ENCODE data around the gene LHFPL6.

LHFPL6 gene

DNA sequence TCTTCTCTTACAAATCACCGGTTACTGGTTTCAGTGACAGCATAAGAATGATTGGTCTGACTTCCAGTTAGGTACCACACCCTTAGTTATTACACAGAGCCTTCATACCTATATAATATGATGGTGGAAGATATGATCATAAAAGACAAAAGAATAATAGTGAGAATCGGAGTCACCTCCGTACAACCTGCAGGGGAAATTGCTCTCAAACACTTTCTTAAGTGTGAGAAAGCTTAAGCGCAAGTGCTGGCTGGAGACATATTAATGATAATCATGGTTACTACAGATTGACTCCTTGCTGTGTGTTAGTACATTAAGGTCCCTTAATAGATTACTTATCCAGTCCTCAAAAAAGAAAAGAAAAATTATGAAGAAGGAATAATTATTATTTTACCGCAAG lies 1.8 kb upstream of the LHFPL6 start:
- H3K9me3 ChIP-seq = no peaks in the 10 kb centered on the region
- no peaks in the 10 kb centered on the region for H3K27me3 ChIP-seq (ENCODE audit: low read depth)
- H3K36me3 ChIP-seq (replicated peaks) = no peaks in the 10 kb centered on the region
- H3K4me1 ChIP-seq = peaks cover 28% of the 10 kb centered on the region
- no peak overlapping the region for H3K4me3 ChIP-seq
- in situ Hi-C loops (cut with MboI; ENCODE audit: low sequenced_read_pairs) = loop anchor here (10.0 kb wide), 2 partner anchors 200 to 340 kb away; no protein-coding TSS in a partner anchor
- no peak for DNase-seq (ENCODE audit: low spot score in 2 of 2)

DNA sequence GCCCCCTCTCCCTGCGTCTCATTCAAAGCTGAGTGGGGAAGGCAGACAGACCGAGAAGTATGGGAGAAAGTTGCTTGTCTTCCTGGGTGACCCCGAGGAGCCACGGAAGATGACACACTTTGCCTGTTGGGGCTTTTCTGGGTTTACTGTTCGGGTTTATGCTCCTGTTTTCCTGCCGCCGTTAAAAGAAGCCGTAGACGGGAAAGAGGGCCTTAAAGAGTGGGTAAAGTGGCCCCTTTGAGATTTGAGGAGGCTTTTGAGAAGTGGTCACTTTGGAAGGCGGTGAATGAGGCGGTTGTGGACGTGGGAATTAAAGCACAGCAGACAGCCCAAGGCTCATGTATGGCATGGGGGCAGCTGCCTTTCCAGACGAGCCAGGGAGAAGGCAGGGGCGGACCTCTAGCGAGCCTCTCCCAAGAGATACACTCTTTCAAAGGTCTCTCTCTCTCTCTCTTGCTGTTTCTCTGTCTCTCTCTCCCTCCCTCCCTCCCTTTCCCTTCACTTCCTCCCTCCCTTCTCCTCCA lies 493 bp upstream of the LHFPL6 start:
- no peaks in the 10 kb centered on the region for H3K27me3 ChIP-seq (ENCODE audit: low read depth)
- H3K9me3 ChIP-seq = no peaks in the 10 kb centered on the region
- in situ Hi-C loops (cut with MboI; ENCODE audit: low sequenced_read_pairs) = loop anchor here (10.0 kb wide), 2 partner anchors 199 to 339 kb away; no protein-coding TSS in a partner anchor
- H3K4me1 ChIP-seq = peaks cover 35% of the 10 kb centered on the region
- peak; percentile 22 to 49 for DNase-seq (ENCODE audit: low spot score in 2 of 2)
- H3K4me3 ChIP-seq = peak overlapping the region; percentile 87
- no peaks in the 10 kb centered on the region for H3K36me3 ChIP-seq (replicated peaks)

DNA sequence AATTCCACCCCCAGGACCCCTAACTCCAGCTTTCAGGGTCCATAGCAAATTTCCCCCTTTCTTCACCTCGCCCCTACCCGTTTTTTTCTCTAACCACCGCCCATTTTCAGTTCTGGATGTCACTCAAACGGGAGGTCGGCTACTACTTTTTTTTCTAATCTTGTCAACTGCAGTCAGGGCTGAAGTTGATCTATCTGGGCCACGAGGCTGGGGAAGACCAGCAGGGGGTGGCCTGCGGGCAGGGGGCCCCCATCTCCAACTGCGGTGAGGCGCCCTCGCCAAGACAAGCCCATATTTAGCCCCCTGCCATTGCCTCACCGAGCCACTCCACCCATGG lies 748 bp downstream of the LHFPL6 start:
- no peaks in the 10 kb centered on the region for H3K36me3 ChIP-seq (replicated peaks)
- no peaks in the 10 kb centered on the region for H3K27me3 ChIP-seq (ENCODE audit: low read depth)

DNA sequence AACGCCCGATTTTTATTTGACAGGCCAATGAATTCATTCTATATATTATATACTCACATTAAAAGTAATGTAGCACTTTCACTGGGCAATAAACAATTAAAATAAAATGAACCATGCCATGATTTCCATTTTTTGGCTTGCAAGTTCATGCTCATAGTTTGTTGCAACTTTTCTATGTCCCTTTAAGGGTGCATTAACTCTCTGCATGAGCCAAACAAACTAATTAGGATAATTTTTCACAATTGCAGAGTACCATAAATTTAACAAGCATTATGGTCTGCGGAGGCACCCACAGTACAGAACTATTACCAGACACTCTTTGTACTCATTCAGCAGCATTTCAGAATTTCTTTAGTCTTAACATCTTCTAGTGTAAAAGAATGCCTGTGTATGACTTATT lies 1.4 kb downstream of the LHFPL6 start:
- Histone ChIP-seq H3K4me1 (peaks cover 42% of the 10 kb centered on the region), H3K4me3 (peak overlapping the region; percentile 87), H3K36me3 (replicated peaks) (no peaks in the 10 kb centered on the region), H3K9me3 (no peaks in the 10 kb centered on the region), H3K27me3 (ENCODE audit: low read depth) (no peaks in the 10 kb centered on the region)
- no peak for DNase-seq (ENCODE audit: low spot score in 2 of 2)
- in situ Hi-C loops (cut with MboI; ENCODE audit: low sequenced_read_pairs) = loop anchor here (10.0 kb wide), 2 partner anchors 197 to 337 kb away; no protein-coding TSS in a partner anchor

More for the DNA sequence above, 748 bp downstream of the LHFPL6 start:
- peak overlapping the region; percentile 87 for H3K4me3 ChIP-seq
- H3K9me3 ChIP-seq = no peaks in the 10 kb centered on the region
- in situ Hi-C loops (cut with MboI; ENCODE audit: low sequenced_read_pairs) = loop anchor here (10.0 kb wide), 2 partner anchors 197 to 337 kb away; no protein-coding TSS in a partner anchor
- peaks cover 39% of the 10 kb centered on the region for H3K4me1 ChIP-seq
- DNase-seq (ENCODE audit: low spot score in 2 of 2) = peak in 1 of 2 experiments; percentile 52

DNA sequence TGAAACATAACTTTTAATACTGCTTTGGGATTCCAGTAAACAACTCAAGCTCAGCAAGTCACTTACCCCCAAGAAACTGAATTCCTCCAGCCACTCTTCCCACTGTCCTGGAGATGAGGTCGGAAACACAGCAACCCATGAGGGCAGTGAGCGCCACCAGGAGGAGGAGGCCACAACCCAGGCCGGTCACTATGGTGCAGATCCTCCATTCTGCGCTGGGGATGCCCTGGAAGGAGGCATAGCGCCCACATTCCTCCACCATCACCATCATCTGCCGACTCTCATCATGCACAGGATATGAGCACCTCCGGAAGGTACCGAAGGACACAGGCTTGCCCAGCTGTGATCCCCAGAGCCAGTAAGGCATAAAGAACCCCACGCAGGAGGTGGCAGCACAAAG lies 2.2 kb downstream of the LHFPL6 start:
- peak in 1 of 2 experiments; percentile 59 for DNase-seq (ENCODE audit: low spot score in 2 of 2)
- no peak overlapping the region; the same call in 1 of the 2 replicates for H3K4me3 ChIP-seq
- in situ Hi-C loops (cut with MboI; ENCODE audit: low sequenced_read_pairs) = loop anchor here (10.0 kb wide), 2 partner anchors 196 to 336 kb away; no protein-coding TSS in a partner anchor
- no peaks in the 10 kb centered on the region for H3K36me3 ChIP-seq (replicated peaks)
- H3K27me3 ChIP-seq (ENCODE audit: low read depth) = no peaks in the 10 kb centered on the region
- H3K9me3 ChIP-seq = no peaks in the 10 kb centered on the region
- peaks cover 42% of the 10 kb centered on the region for H3K4me1 ChIP-seq

DNA sequence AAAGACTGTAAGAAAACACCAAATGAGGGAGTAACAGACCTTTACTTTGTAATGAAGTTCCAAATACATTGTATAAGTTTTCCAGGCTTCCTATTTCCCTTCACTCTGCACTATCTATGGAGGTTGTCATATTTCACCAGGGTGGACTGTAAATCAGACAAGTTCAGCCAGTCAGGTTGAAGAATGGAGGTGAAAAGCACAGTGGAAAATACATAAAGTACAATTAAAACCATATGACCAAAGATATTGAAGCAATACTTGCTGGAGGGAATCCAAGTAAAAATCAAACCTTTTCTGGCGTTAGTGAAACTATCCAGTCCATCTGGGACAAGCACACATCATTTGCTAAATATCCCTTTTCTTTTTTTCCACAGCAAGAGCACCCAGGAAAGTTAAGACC lies 3.2 kb downstream of the LHFPL6 start:
- in situ Hi-C loops (cut with MboI; ENCODE audit: low sequenced_read_pairs) = loop anchor here (10.0 kb wide), 2 partner anchors 195 to 335 kb away; no protein-coding TSS in a partner anchor
- H3K4me3 ChIP-seq = no peak overlapping the region
- no peaks in the 10 kb centered on the region for H3K9me3 ChIP-seq
- peaks cover 42% of the 10 kb centered on the region for H3K4me1 ChIP-seq
- H3K36me3 ChIP-seq (replicated peaks) = no peaks in the 10 kb centered on the region
- DNase-seq (ENCODE audit: low spot score in 2 of 2) = no peak
- H3K27me3 ChIP-seq (ENCODE audit: low read depth) = no peaks in the 10 kb centered on the region

DNA sequence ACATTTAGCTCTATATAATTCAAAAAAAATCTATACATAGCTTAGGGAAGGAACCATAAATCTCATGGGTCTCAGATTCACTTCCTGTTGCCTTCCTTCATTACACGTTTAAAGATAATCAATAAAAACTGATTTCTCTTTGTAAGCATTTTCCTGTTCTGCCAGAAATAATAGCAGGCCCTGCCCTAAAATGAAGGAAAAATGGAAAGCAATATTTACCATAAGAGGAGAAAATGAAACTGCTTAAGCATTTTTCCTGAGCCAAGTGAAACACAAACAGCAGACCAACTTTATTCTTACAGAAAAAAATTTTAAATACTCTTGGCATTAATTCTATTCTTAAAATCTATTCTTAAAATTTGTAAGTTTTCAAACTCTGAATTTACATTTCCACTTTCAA lies 4.0 kb downstream of the LHFPL6 start:
- H3K4me1 ChIP-seq = peaks cover 40% of the 10 kb centered on the region
- H3K36me3 ChIP-seq (replicated peaks) = no peaks in the 10 kb centered on the region
- no peak overlapping the region; the same call in 1 of the 2 replicates for H3K4me3 ChIP-seq
- no peaks in the 10 kb centered on the region for H3K27me3 ChIP-seq (ENCODE audit: low read depth)
- no peaks in the 10 kb centered on the region for H3K9me3 ChIP-seq
- in situ Hi-C loops (cut with MboI; ENCODE audit: low sequenced_read_pairs) = no loop called here
- no peak for DNase-seq (ENCODE audit: low spot score in 2 of 2)

DNA sequence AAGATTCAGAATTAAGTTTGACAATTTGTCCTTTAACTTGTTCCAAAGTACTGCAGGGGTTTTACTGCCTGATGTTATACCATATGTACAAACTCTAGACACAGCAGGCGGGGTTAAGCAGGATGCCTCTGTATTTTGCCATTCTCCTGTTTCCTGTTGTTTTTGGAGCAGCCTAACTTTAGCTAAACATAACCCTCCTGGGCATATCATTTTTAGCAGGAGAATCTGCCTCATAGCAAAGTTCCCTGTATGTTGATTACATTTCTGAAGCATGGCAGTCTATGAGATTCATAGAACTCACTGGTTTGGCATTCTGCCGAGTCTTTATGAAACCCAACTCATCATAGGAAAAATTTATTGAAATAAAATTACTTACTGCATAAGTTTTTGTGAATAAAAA lies 5.2 kb downstream of the LHFPL6 start:
- DNase-seq (ENCODE audit: low spot score in 2 of 2) = no peak

DNA sequence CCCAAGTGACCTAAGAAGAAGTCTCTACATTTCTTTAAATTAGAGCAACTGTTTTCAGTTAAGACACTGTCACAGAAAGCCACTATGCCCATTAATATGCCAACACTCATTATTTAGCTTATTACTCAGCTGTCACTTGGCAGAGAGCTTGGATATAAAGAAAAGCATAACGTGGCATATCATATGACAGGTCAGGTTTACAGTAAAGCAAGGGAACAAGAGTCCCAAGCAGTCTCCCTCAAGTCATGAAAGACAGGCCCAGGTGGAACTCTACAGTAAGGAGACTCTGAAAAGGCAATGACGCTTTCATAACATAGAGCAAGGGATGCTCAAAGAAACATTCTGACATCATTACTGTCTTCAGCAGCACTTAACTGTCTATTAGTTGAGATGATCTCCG lies 6.3 kb downstream of the LHFPL6 start:
- no peaks in the 10 kb centered on the region for H3K36me3 ChIP-seq (replicated peaks)
- no peak overlapping the region for H3K4me3 ChIP-seq
- in situ Hi-C loops (cut with MboI; ENCODE audit: low sequenced_read_pairs) = no loop called here
- peaks cover 34% of the 10 kb centered on the region for H3K4me1 ChIP-seq
- H3K9me3 ChIP-seq = no peaks in the 10 kb centered on the region
- no peak for DNase-seq (ENCODE audit: low spot score in 2 of 2)
- no peaks in the 10 kb centered on the region for H3K27me3 ChIP-seq (ENCODE audit: low read depth)

More for the DNA sequence above, 5.2 kb downstream of the LHFPL6 start:
- H3K9me3 ChIP-seq = no peaks in the 10 kb centered on the region
- H3K27me3 ChIP-seq (ENCODE audit: low read depth) = no peaks in the 10 kb centered on the region
- in situ Hi-C loops (cut with MboI; ENCODE audit: low sequenced_read_pairs) = no loop called here
- peaks cover 35% of the 10 kb centered on the region for H3K4me1 ChIP-seq
- H3K36me3 ChIP-seq (replicated peaks) = no peaks in the 10 kb centered on the region
- H3K4me3 ChIP-seq = no peak overlapping the region

DNA sequence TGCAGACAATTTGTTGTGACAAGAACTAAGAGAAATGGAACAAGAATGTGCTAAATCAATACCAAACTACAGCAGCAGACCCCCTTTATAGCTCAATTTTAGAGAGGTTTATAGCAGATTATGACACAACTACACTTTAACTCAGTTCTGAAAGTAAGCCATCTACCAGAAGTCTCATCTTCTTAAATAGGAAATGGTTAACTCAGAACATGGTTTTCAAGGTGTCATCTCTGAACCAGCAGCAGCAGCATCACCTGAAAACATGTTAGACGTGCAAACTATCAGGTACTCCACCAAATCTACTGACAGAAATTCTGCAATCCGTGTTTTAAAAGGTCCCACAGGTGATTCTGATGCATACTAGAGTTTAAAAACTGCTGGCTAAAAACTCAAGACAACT lies 6.8 kb downstream of the LHFPL6 start:
- DNase-seq (ENCODE audit: low spot score in 2 of 2) = no peak
- Histone ChIP-seq H3K9me3 (no peaks in the 10 kb centered on the region), H3K27me3 (ENCODE audit: low read depth) (no peaks in the 10 kb centered on the region), H3K4me1 (peaks cover 32% of the 10 kb centered on the region), H3K4me3 (no peak overlapping the region), H3K36me3 (replicated peaks) (no peaks in the 10 kb centered on the region)
- in situ Hi-C loops (cut with MboI; ENCODE audit: low sequenced_read_pairs) = no loop called here

DNA sequence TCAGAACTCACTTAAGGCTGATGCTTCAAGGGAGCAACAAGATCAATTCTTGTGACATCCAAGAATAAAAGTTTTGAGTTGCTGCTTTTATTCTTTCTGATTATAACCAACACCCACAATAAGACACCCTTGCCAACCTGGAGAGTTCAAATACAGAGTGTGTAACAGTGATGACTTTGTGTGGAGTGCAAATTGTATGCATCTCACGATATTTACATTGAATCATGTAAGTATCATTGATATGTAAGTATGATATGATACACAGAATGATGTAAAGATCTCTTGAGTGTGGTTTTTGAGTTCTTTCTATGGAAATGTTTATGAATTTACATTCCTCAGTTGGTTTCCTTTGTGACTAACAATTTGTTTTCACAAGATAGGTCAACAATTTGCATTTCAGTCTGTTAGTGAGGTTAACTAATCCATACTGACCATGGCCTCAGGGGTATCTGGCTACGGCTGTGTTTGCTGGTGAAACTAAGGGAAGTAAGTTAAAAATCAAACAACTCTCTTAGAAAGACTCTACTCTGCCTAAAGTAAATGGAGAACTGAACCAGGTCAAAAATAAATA lies 12.4 kb downstream of the LHFPL6 start:
- Histone ChIP-seq H3K4me3 (no peak overlapping the region), H3K4me1 (peaks cover 13% of the 10 kb centered on the region), H3K9me3 (no peaks in the 10 kb centered on the region), H3K36me3 (replicated peaks) (no peaks in the 10 kb centered on the region), H3K27me3 (ENCODE audit: low read depth) (no peaks in the 10 kb centered on the region)
- peak in 1 of 2 experiments; percentile 25 for DNase-seq (ENCODE audit: low spot score in 2 of 2)
- in situ Hi-C loops (cut with MboI; ENCODE audit: low sequenced_read_pairs) = no loop called here

DNA sequence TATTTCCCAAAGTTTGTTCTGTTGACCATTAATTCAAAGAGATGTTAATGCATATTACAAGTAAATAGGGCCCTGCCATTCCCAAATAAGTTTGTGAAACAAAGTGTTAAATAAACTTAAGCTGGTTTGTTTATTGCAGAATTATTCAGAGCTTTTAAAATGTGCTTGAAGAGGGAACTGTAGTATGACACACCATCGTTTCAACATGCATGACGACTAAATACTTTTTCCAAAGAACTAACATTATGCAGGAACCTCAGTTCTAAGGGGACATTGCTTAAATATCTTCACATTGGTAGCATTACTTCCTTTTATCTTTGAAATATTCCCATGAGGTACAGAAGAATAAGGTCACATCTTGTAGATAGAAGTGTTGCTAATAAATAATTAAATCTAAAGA lies 14.6 kb downstream of the LHFPL6 start:
- Histone ChIP-seq H3K4me1 (peaks cover 13% of the 10 kb centered on the region), H3K4me3 (no peak overlapping the region), H3K9me3 (no peaks in the 10 kb centered on the region), H3K27me3 (ENCODE audit: low read depth) (no peaks in the 10 kb centered on the region), H3K36me3 (replicated peaks) (no peaks in the 10 kb centered on the region)
- in situ Hi-C loops (cut with MboI; ENCODE audit: low sequenced_read_pairs) = no loop called here
- no peak for DNase-seq (ENCODE audit: low spot score in 2 of 2)

DNA sequence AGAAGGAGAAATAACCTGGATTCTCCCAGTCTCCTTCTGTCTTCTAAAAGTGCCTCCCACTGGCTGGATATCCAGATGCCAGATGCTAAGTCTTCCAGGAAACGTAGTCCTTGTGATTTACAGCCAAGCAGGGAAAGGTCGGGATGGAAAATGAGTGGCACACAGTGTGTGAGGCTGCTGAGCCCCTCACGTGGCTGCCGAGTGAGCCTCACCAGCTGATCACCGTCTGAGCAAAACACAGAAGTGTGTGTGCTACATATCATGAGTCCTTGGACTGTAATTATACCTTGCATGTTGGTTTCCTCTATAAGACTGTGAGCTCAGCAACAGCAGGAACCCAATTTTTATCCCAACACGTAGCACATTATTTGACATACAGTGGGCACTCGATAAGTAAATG lies 15.1 kb downstream of the LHFPL6 start:
- Histone ChIP-seq H3K9me3 (no peaks in the 10 kb centered on the region), H3K4me3 (no peak overlapping the region), H3K4me1 (peaks cover 13% of the 10 kb centered on the region), H3K36me3 (replicated peaks) (no peaks in the 10 kb centered on the region), H3K27me3 (ENCODE audit: low read depth) (no peaks in the 10 kb centered on the region)
- DNase-seq (ENCODE audit: low spot score in 2 of 2) = no peak
- in situ Hi-C loops (cut with MboI; ENCODE audit: low sequenced_read_pairs) = no loop called here

DNA sequence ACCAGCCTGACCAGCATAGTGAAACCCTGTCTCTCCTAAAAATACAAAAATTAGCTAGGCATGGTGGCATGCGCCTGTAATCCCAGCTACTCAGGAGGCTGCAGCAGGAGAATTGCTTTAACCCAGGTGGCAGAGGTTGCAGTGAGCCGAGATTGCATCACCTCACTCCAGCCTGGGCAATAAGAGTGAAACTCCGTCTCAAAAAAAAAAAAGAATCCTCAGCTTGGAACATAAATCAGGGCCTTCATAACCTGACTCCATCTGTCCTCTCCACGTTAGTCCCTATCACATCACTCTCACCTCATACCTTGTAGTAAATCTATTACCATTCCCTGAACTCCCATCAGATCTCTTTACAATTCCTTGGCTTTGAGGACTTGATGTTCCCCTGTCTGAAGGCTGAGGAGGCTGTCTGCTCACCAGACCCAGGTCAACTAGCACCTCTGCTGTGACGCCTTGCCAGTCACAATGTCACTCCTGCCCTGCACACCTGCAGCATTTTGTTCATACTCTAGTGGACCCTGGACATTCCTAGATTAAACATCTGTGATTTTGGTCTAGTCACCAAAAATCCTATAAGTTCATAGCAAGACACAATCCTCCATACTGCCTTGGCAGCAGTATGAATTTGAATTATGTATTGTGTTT lies 15.9 kb downstream of the LHFPL6 start:
- peaks cover 13% of the 10 kb centered on the region for H3K4me1 ChIP-seq
- H3K36me3 ChIP-seq (replicated peaks) = no peaks in the 10 kb centered on the region
- no peaks in the 10 kb centered on the region for H3K9me3 ChIP-seq
- H3K4me3 ChIP-seq = no peak overlapping the region
- DNase-seq (ENCODE audit: low spot score in 2 of 2) = no peak
- in situ Hi-C loops (cut with MboI; ENCODE audit: low sequenced_read_pairs) = no loop called here
- no peaks in the 10 kb centered on the region for H3K27me3 ChIP-seq (ENCODE audit: low read depth)
